Keratinocyte (primary cell): Measurements from ENCODE around the gene DLGAP1. TPM values are rescaled to one million over a fixed set of nuclear protein-coding genes. Genes with fewer than 3 reads are reported as not detected.

Experiments used
- DNase-seq: peaks from one replicate; pipeline ENCODE4 v3.0.0-alpha.2; 2011; ENCODE audit warnings: low read depth, missing footprints, low spot score
- FAIRE-seq: peaks from 2 replicates; lab custom pipeline; 2011; peaks lifted over from hg19 to GRCh38; lab: Jason Lieb, UNC
- H2AFZ ChIP-seq: 2 replicates; pipeline ENCODE4 v1.6.0; 2012; ENCODE audit warnings: low read length, control low read depth, inconsistent platforms; ENCODE audit not compliant: control insufficient read depth
- H3K27ac ChIP-seq: 2 replicates; pipeline ENCODE4 v1.5.1; 2011; ENCODE audit warnings: low read length; ENCODE audit not compliant: control insufficient read depth, insufficient read depth
- H3K27me3 ChIP-seq: 3 replicates; pipeline ENCODE4 v1.6.0; 2011; ENCODE audit warnings: low read length; ENCODE audit not compliant: control insufficient read depth, insufficient read depth; ENCODE audit errors: extremely low read depth
- H3K36me3 ChIP-seq, 2 experiments: 2 replicates in 1 of 2; 3 replicates in 1 of 2; pipeline ENCODE4 v1.5.1; 2011; ENCODE audit warnings: low read length in 2 of 2, mild to moderate bottlenecking in 1 of 2; ENCODE audit not compliant: control insufficient read depth in 2 of 2, insufficient read depth in 2 of 2; ENCODE audit errors: extremely low read depth in 1 of 2
- H3K4me1 ChIP-seq: 3 replicates; pipeline ENCODE4 v1.5.1; 2011; ENCODE audit warnings: low read length; ENCODE audit not compliant: control insufficient read depth, insufficient read depth; ENCODE audit errors: extremely low read depth
- H3K4me2 ChIP-seq: 3 replicates; pipeline ENCODE4 v1.6.0; 2011; ENCODE audit warnings: low read depth, low read length; ENCODE audit not compliant: control insufficient read depth, insufficient read depth; ENCODE audit errors: extremely low read depth
- H3K4me3 ChIP-seq, 3 experiments: fragments of 200-600 bp in 1 of 3; sonication (generic) in 1 of 3; 2 replicates in 2 of 3; 3 replicates in 1 of 3; pipeline ENCODE4 v1.5.1; 2011 to 2016; ENCODE audit warnings: low read length in 3 of 3, mild to moderate bottlenecking in 3 of 3, control low read depth in 2 of 3, inconsistent platforms in 1 of 3, low read depth in 1 of 3, mixed read lengths in 1 of 3, mixed run types in 1 of 3, moderate library complexity in 1 of 3; ENCODE audit not compliant: control insufficient read depth in 2 of 3, insufficient read depth in 2 of 3; ENCODE audit errors: extremely low read depth in 1 of 3
- H3K79me2 ChIP-seq: 2 replicates; pipeline ENCODE4 v1.6.0; 2012; ENCODE audit warnings: low read length; ENCODE audit not compliant: control insufficient read depth, insufficient read depth
- H3K9ac ChIP-seq: 3 replicates; pipeline ENCODE4 v1.6.0; 2011; ENCODE audit warnings: low read length; ENCODE audit not compliant: control insufficient read depth, insufficient read depth; ENCODE audit errors: extremely low read depth
- H3K9me1 ChIP-seq: 3 replicates; pipeline ENCODE4 v1.6.0; 2011; ENCODE audit warnings: low read length; ENCODE audit not compliant: control insufficient read depth, insufficient read depth; ENCODE audit errors: extremely low read depth
- H3K9me3 ChIP-seq: 2 replicates; pipeline ENCODE4 v1.5.1; 2012; ENCODE audit warnings: low read depth, low read length; ENCODE audit not compliant: control insufficient read depth
- H4K20me1 ChIP-seq: 3 replicates; pipeline ENCODE4 v1.6.0; 2011; ENCODE audit warnings: low read length; ENCODE audit not compliant: control insufficient read depth, insufficient read depth; ENCODE audit errors: extremely low read depth
- CTCF ChIP-seq, 3 experiments: IDR thresholded peaks in 1 of 3; conservative IDR thresholded peaks in 1 of 3; optimal IDR thresholded peaks in 1 of 3; 2 replicates in 2 of 3; 3 replicates in 1 of 3; pipeline versions ENCODE3 to v1.5.1; 2011; ENCODE audit warnings: low read length in 3 of 3, mild to moderate bottlenecking in 3 of 3, moderate library complexity in 2 of 3, control low read depth in 1 of 3, inconsistent platforms in 1 of 3; ENCODE audit not compliant: insufficient read depth in 2 of 3; ENCODE audit errors: extremely low read depth in 1 of 3
- EZH2 ChIP-seq: IDR thresholded peaks from one replicate; pipeline ENCODE4 v1.6.1; 2012; ENCODE audit warnings: inconsistent platforms, mild to moderate bottlenecking, low read length, moderate library complexity
- dilution Hi-C: fragments of 300-500 bp; cut with MboI; formaldehyde crosslinking; loops from one replicate; pipeline ENCODE4 v1.7.0; 2020; ENCODE audit warnings: low sequenced_read_pairs; ENCODE audit not compliant: extremely low pct_ligation_motif_present
- polyA plus RNA-seq, 5 experiments: library from polyadenylated mRNA; depleted of rRNA in 3 of 5; stranded (reverse) in 3 of 5; stranded (forward) in 1 of 5; unstranded in 1 of 5; fragments of >200 nt; gene quantifications; 1 replicate in 1 of 5; 2 replicates in 3 of 5; 3 replicates in 1 of 5; pipeline versions ENCODE4 v1.2.1 to v1.2.3, GENCODE V29; 2011 to 2012; ENCODE audit warnings: missing spikeins in 2 of 5, low read depth in 1 of 5, low replicate concordance in 1 of 5

The DLGAP1 gene
- polyA plus RNA-seq, 1 donor (not counting 4 experiments of a cell fraction or from before 2014, with no cell fraction given) = not detected

GRCh38 chr18:3910512-3910911 lies 544.6 kb downstream of the DLGAP1 start:
- FAIRE-seq = no peak

GRCh38 chr18:3907955-3908354 lies 547.2 kb downstream of the DLGAP1 start:
- Histone ChIP-seq H3K27ac (no peak overlapping the region), H2AFZ (no peak overlapping the region), H3K4me2 (no peak overlapping the region), H3K4me1 (peaks cover 12% of the 10 kb centered on the region), H3K9me1 (no peaks in the 10 kb centered on the region), H3K4me3 (no peak overlapping the region), H3K27me3 (no peaks in the 10 kb centered on the region), H3K79me2 (no peaks in the 10 kb centered on the region), H3K9ac (no peak overlapping the region), H3K36me3 (no peaks in the 10 kb centered on the region), H3K9me3 (no peaks in the 10 kb centered on the region), H4K20me1 (no peaks in the 10 kb centered on the region)
- DNase-seq (no peak), FAIRE-seq (no peak)
- no peak for TF ChIP-seq EZH2
- TF ChIP-seq CTCF (optimal IDR thresholded peaks at IDR 0.05 in 1 of 3, IDR thresholded peaks at IDR 0.05 in 1 of 3, conservative IDR thresholded peaks at IDR 0.05 in 1 of 3; ENCODE audit: extremely low read depth in 1 of 3, insufficient read depth in 2 of 3, low read length in 3 of 3) = no peak
- dilution Hi-C loops = no loop called here

More at GRCh38 chr18:3910512-3910911, 544.6 kb downstream of the DLGAP1 start:
- Histone ChIP-seq H3K79me2 (no peaks in the 10 kb centered on the region), H3K9ac (no peak overlapping the region), H3K9me1 (no peaks in the 10 kb centered on the region), H3K27me3 (no peaks in the 10 kb centered on the region), H3K27ac (no peak overlapping the region), H3K4me1 (peaks cover 4% of the 10 kb centered on the region), H3K4me2 (no peak overlapping the region), H3K36me3 (no peaks in the 10 kb centered on the region), H4K20me1 (no peaks in the 10 kb centered on the region), H2AFZ (no peak overlapping the region), H3K9me3 (no peaks in the 10 kb centered on the region), H3K4me3 (no peak overlapping the region)
- DNase-seq = no peak
- TF ChIP-seq EZH2 (no peak), CTCF (optimal IDR thresholded peaks at IDR 0.05 in 1 of 3, IDR thresholded peaks at IDR 0.05 in 1 of 3, conservative IDR thresholded peaks at IDR 0.05 in 1 of 3; ENCODE audit: extremely low read depth in 1 of 3, insufficient read depth in 2 of 3, low read length in 3 of 3) (no peak)
- dilution Hi-C loops = no loop called here
